GM12801 (cell line): ENCODE data around the gene RAP1GAP.

Experiments
- CTCF ChIP-seq: IDR thresholded peaks from one replicate; pipeline ENCODE4 v1.5.1; 2011; ENCODE audit warnings: control low read depth; ENCODE audit not compliant: insufficient read length; ENCODE audit errors: extremely low read depth

Gene RAP1GAP

GRCh38 chr1:21631944-21632887 is 36.9 kb downstream of the RAP1GAP start:
- no peak for TF ChIP-seq CTCF

GRCh38 chr1:21630571-21631343 is 38.4 kb downstream of the RAP1GAP start:
- TF ChIP-seq CTCF = no peak

- TF ChIP-seq CTCF = no peak
These were observed 39.2 kb downstream of the RAP1GAP start for GRCh38 chr1:21629971-21630370.

GRCh38 chr1:21628798-21629393 is 40.3 kb downstream of the RAP1GAP start:
- TF ChIP-seq CTCF = no peak

- TF ChIP-seq CTCF = no peak
These were observed 42.2 kb downstream of the RAP1GAP start for GRCh38 chr1:21626921-21627339.

GRCh38 chr1:21625390-21626190 is 43.6 kb downstream of the RAP1GAP start:
- TF ChIP-seq CTCF = no peak
